ENCODE data around the gene LRRC56. TPM values are rescaled to one million over a fixed set of nuclear protein-coding genes. Genes with fewer than 3 reads are reported as not detected.
A peak's percentile ranks its signal among the peaks of the same experiment; 100 is the strongest.

Gene LRRC56
- total and polyA plus RNA-seq, 2 of the 13 experiments (the other 11 are each of a cell fraction or from before 2014, with no cell fraction given): 0.11 to 0.29 TPM

- peak; percentile 66 for TF ChIP-seq NRL (CRISPR knock-in tag; IDR thresholded peaks at IDR 0.05; ENCODE audit: borderline replicate concordance)
- TF ChIP-seq RBFOX2 (IDR thresholded peaks at IDR 0.05; ENCODE audit: low read depth, low read length): peak; percentile 45
- TF ChIP-seq AGO2 (optimal IDR thresholded peaks at IDR 0.05; ENCODE audit: low read depth, low read length): peak; percentile 65
These were observed 39.7 kb downstream of the LRRC56 start (continued) for GRCh38 chr11:576811-577610.

DNA sequence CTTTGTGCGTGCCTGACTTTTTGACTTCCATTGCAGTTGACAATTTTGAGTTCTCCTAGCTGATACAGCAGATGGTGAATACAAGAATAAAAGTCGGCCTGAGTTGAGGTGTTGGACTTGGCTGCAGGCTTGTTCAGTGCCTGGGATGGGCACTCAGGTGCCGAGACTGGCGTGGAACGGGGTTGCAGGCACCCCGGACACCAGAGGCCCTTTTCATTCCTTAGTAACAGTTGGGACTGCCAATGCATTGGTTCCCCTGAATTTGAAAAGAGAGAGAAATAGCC lies 40.2 kb downstream of the LRRC56 start:
- intact Hi-C loops (cut with micrococcal nuclease; ENCODE audit: unreplicated experiment): no loop called here

More for the DNA sequence above, 40.2 kb downstream of the LRRC56 start:
- H3K4me1 ChIP-seq (ENCODE audit: insufficient read depth, low read length): peaks cover 54% of the 10 kb centered on the region
- FAIRE-seq (no peak), ATAC-seq (no peak), DNase-seq (ENCODE audit: low spot score) (no peak)
- H3K9me3 ChIP-seq (ENCODE audit: low read length): no peaks in the 10 kb centered on the region
- peak overlapping the region; percentile 100 for H3K9ac ChIP-seq (ENCODE audit: insufficient read depth, low read depth, low read length)
- ChIA-PET POLR2A (interaction anchor here (0.7 to 1.3 kb wide), 2 partner anchors 8 to 23 kb away, joined by 3 read pairs; no protein-coding TSS in a partner anchor), CTCF (ENCODE audit: low intra/inter-chr PET ratio, low total read pairs) (no interaction called here)
- no peaks in the 10 kb centered on the region; a peak in 1 of 5 replicates for H3K27me3 ChIP-seq (ENCODE audit: control insufficient read depth in 1 of 2, insufficient read depth in 2 of 2, low read length in 2 of 2)
- peak; percentile 33 for TF ChIP-seq ASH2L (IDR thresholded peaks at IDR 0.05; ENCODE audit: insufficient read length, low read depth, low read length)
- TF ChIP-seq PHF20 (CRISPR knock-in tag; IDR thresholded peaks at IDR 0.05): 0 out of 2 replicates have a peak, but pooled peaks have one; percentile 18
- TF ChIP-seq, protein P1, sequence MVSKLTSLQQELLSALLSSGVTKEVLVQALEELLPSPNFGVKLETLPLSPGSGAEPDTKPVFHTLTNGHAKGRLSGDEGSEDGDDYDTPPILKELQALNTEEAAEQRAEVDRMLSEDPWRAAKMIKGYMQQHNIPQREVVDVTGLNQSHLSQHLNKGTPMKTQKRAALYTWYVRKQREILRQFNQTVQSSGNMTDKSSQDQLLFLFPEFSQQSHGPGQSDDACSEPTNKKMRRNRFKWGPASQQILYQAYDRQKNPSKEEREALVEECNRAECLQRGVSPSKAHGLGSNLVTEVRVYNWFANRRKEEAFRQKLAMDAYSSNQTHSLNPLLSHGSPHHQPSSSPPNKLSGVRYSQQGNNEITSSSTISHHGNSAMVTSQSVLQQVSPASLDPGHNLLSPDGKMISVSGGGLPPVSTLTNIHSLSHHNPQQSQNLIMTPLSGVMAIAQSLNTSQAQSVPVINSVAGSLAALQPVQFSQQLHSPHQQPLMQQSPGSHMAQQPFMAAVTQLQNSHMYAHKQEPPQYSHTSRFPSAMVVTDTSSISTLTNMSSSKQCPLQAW (CRISPR knock-in tag; IDR thresholded peaks at IDR 0.05): no peak
- TF ChIP-seq, protein P2, sequence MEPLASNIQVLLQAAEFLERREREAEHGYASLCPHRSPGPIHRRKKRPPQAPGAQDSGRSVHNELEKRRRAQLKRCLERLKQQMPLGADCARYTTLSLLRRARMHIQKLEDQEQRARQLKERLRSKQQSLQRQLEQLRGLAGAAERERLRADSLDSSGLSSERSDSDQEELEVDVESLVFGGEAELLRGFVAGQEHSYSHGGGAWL (CRISPR knock-in tag; IDR thresholded peaks at IDR 0.05): 0 out of 2 replicates have a peak, but pooled peaks have one; percentile 25
- in situ Hi-C loops (cut with HindIII; ENCODE audit: extremely low pct_ligation_motif_present, low pct_unique_long_range_greater_than_20kb): no loop called here
- peaks cover 56% of the 10 kb centered on the region for H3K79me2 ChIP-seq (ENCODE audit: insufficient read depth, low read length)
- H3K4me2 ChIP-seq (ENCODE audit: low read depth, low read length): peak overlapping the region; percentile 94
- H3K4me3 ChIP-seq (replicated peaks in 1 of 3; ENCODE audit: insufficient read depth in 1 of 3, low read depth in 2 of 3, low read length in 3 of 3): peak overlapping the region; percentile 78 to 100 (median 92)
- H2AFZ ChIP-seq (ENCODE audit: low read length): no peak overlapping the region
- BruUV-seq (replicated peaks): TSS peak; percentile 60
- H3K36me3 ChIP-seq (replicated peaks in 1 of 2; ENCODE audit: control insufficient read depth in 1 of 2, insufficient read depth in 2 of 2, low read length in 2 of 2): peaks cover 8 to 14% of the 10 kb centered on the region in 2 experiments; a peak in 4 of 5 replicates
- peak overlapping the region; percentile 80 for H3K27ac ChIP-seq (ENCODE audit: extremely low read length, insufficient read depth, low read length)
- WGBS (ENCODE audit: low lambda C conversion rate): 5% methylated on average over 6 of the region's 6 CpGs
- H4K20me1 ChIP-seq (ENCODE audit: insufficient read depth, low read length): peaks cover 43% of the 10 kb centered on the region
